Right ventricle myocardium superior (tissue), 1 donor: Measurements from ENCODE around the gene TXK. TPM values are rescaled to one million over a fixed set of nuclear protein-coding genes. Genes with fewer than 3 reads are reported as not detected.

Source experiments
- ATAC-seq: fragments of 200-7000 bp; cut with Tn5 transposase; one replicate; pipeline ENCODE4 v1.9.1; 2020; ENCODE audit warnings: mild to moderate bottlenecking; ENCODE audit not compliant: poor library complexity
- DNase-seq: peaks from one replicate; pipeline ENCODE4 v3.0.0-alpha.2; 2020
- intact Hi-C: fragments of 100-400 bp; cut with DNase I; formaldehyde crosslinking; loops from one replicate; pipeline ENCODE4 v1.11.2; 2022
- total RNA-seq: library from RNA; stranded (reverse); fragmentation: NEBNext Ultra II Directional; extraction: Animal tissue kit (Norgen Biotek cat#: 25700); gene quantifications from one replicate; pipeline ENCODE4 v1.2.1, GENCODE V29; 2021
- donor health status: DM: no; HTN: yes; CAD: no; lungs with severe emphysema.

TXK gene
- total RNA-seq, 1 donor from 2014 or later, result 0.43 TPM

- intact Hi-C loops, result no loop called here
- ATAC-seq (no peak), DNase-seq (no peak)
Observed at GRCh38 chr4:48033825-48034413, 100.1 kb downstream of the TXK start.

DNA sequence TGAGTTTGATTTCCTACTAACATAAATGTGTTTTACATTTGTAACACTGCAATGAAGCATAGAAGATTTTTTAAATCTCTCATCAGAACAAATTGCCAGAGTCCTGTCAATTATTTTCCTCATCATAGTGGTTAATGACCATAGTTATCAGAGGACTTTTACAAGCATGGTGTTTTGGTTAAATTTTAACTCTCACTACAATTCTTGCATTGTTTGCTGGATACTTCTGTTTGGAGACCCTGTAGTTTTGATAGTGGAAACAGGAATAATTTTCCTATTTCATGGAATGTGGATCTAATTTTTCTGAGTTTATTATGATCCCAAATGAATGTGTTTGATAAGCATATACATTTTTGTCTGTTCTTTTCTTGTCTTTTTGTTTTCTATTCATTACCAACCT, 100.6 kb downstream of the TXK start:
- intact Hi-C loops, result no loop called here
- ATAC-seq, result no peak
- no peak for DNase-seq

GRCh38 chr4:48032721-48033120, 101.3 kb downstream of the TXK start:
- ATAC-seq (no peak), DNase-seq (no peak)
- intact Hi-C loops, result no loop called here

GRCh38 chr4:48031802-48032525, 102.1 kb downstream of the TXK start:
- no peak for DNase-seq
- ATAC-seq, result peak; percentile 98
- intact Hi-C loops, result no loop called here

GRCh38 chr4:48030470-48030869, 103.6 kb downstream of the TXK start:
- ATAC-seq (no peak), DNase-seq (no peak)
- intact Hi-C loops, result no loop called here

DNA sequence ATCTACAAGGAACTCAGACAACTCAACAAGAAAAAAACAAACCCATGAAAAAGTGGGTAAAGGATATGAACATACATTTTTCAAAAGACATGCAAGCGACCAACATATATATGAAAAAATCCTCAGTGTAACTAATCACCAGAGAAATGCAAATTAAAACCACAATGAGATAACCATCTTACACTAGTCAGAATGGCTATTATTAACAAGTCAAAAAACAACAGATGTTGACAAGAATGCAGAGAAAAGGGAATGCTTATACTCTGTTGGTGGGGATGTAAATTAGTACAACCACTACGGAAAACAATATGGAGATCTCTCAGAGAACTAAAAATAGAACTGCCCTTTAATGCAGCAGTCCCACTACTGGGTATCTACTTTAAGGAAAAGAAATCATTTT, 105.4 kb downstream of the TXK start:
- ATAC-seq (no peak), DNase-seq (no peak)
- intact Hi-C loops, result no loop called here

DNA sequence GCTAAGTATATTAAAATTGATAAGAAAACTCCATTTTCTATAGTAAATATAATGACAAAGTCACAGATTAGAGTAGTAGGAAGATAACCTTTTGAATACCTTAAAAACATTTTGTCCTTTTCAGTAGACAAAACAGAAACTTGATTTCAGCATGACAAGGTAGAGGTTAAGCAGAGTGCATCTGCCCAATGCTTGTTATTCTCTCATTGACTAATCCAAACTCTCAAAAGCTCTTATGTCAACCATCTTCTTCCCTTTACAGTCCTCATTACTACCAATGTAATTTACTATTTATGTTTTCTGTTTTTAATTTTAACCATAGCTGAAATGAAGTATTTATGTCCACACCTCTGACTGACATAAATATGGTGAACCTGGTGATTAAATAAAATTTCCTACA, 106.4 kb downstream of the TXK start:
- no peak for DNase-seq
- no peak for ATAC-seq
- intact Hi-C loops, result no loop called here

GRCh38 chr4:48025005-48025404, 109.0 kb downstream of the TXK start:
- no peak for DNase-seq
- peak; percentile 34 for ATAC-seq
- intact Hi-C loops, result no loop called here

- intact Hi-C loops, result no loop called here
- ATAC-seq (no peak), DNase-seq (no peak)
Observed at GRCh38 chr4:48024522-48024921, 109.5 kb downstream of the TXK start.

DNA sequence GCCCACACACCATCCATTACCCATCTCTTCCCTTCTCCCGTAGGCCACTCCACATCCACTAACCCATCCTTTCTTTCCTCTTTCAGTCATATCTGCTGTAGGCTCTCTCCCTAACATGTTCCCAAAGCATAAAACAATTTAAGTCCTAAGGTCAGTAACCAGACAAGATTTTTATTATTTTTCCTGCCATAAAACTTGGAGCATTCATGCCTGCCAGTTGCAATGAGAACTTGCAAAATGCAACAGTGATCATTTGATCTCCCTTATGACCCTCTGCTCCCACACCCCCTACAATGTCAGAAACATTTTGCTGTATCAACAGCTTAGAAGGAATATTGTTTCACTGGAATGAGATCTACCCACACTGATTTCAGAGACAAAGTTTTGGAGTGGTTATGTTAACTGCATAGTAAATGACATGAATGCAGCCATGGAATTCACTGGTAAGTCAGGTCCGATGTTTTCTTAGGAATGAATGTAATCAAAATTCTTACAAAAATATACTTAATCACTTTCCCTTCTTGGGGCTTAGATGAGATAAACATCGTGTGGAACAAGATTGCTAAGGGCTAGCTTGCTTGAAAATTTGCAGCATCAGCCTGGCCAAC, 111.8 kb downstream of the TXK start:
- no peak for DNase-seq
- no peak for ATAC-seq

DNA sequence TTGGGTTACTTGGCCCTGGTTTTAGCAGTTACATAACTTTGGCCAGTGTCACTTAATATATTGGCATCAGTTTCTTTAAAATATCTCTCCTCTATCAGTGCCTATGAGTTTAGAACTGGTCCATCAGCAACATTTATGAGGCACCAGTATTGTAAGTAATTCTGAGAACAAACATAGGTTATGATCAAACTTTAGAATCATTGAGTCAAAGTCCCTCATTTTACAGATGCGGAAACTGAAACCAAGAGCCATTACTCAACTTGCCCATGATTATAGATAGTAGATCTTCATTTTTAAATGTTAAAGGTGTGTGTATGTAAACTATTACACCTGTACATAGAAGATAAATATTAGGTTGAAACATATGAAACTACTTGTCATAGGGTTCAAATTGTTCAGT, 113.0 kb downstream of the TXK start:
- ATAC-seq (no peak), DNase-seq (no peak)
- intact Hi-C loops, result no loop called here

More for the DNA sequence above, 111.8 kb downstream of the TXK start:
- intact Hi-C loops, result no loop called here

- ATAC-seq, result no peak
- intact Hi-C loops, result no loop called here
- no peak for DNase-seq
Observed at GRCh38 chr4:48018112-48018511, 115.9 kb downstream of the TXK start.

DNA sequence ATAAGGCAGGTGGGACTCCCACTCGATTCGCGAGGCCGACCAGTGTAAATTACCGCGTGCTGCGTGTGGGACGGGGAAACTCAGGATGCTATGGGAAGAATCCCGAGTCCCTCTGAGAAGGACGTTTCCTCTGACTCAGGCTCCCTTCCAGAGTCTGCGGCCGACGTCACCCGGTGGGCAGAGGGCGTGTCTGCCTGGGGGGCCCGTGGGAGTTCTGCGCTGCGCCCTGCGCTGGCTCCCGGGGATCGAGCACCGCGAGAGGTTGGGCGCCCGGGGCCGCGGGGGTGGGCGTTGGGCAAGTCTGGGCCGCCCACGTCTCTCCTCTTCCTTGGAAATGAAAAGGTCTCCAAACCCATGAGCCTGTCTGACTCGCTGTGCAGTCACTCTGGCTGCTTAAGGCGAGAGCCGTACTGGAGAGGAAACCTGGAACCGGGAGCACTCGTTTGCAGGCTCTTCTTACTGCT, 116.9 kb downstream of the TXK start:
- intact Hi-C loops, result no loop called here
- DNase-seq, result peak; percentile 42
- peak; percentile 34 for ATAC-seq

Other genes starting within 250 kb of the TXK start
- gene NFXL1, start 219.7 kb downstream of the TXK start, total RNA-seq, result 3.8 TPM
- 0.24 TPM for gene CNGA1, start 117.6 kb downstream of the TXK start, total RNA-seq
- gene NIPAL1, start 117.5 kb downstream of the TXK start, total RNA-seq, result 0.43 TPM
- 1.7 TPM for gene TEC, start 135.6 kb upstream of the TXK start, total RNA-seq
- 110 TPM for gene SLAIN2, start 207.3 kb upstream of the TXK start, total RNA-seq